H1 (cell line): ENCODE results near the gene GRAMD1B. TPM values are rescaled to one million over a fixed set of nuclear protein-coding genes. Genes with fewer than 3 reads are reported as not detected.

Source experiments
- CTCF ChIA-PET: fragments of 300-600 bp; sonication (Branson Sonifier 250); formaldehyde crosslinking; loops from one replicate; lab custom pipeline; 2021; ENCODE audit not compliant: partially characterized antibody; lab: Charles Lee
- POLR2A ChIA-PET: fragments of 300-600 bp; sonication (Branson Sonifier 250); formaldehyde crosslinking; loops from one replicate; lab custom pipeline; 2021; ENCODE audit warnings: inconsistent platforms; ENCODE audit not compliant: partially characterized antibody; lab: Charles Lee
- DNase-seq, 2 experiments: peaks; one replicate each; pipeline versions ENCODE4 v3.0.0 to v3.0.0-alpha.2; 2010 to 2022; ENCODE audit warnings: low spot score in 2 of 2, low read depth in 1 of 2, mixed read lengths in 1 of 2
- FAIRE-seq: peaks from 2 replicates; lab custom pipeline; 2011; peaks lifted over from hg19 to GRCh38; lab: Jason Lieb, UNC
- H2AFZ ChIP-seq: 2 replicates; pipeline ENCODE4 v1.8.1; 2012; ENCODE audit warnings: low read length, inconsistent platforms
- H2AK5ac ChIP-seq: 2 replicates; pipeline ENCODE4 v1.6.1; 2013; ENCODE audit warnings: low read depth, low read length
- H2BK120ac ChIP-seq: replicated peaks from 2 replicates; pipeline ENCODE3; 2013; ENCODE audit warnings: low read depth, low read length, inconsistent platforms
- H2BK12ac ChIP-seq: 2 replicates; pipeline ENCODE4 v1.6.1; 2013; ENCODE audit warnings: low read depth, low read length
- H2BK15ac ChIP-seq: 2 replicates; pipeline ENCODE4 v1.6.1; 2013; ENCODE audit warnings: low read length
- H2BK20ac ChIP-seq: 2 replicates; pipeline ENCODE4 v1.6.1; 2013; ENCODE audit warnings: low read length
- H2BK5ac ChIP-seq: 2 replicates; pipeline ENCODE4 v1.6.1; 2013; ENCODE audit warnings: low read depth, low read length
- H3K14ac ChIP-seq: 2 replicates; pipeline ENCODE4 v1.6.1; 2013; ENCODE audit warnings: inconsistent platforms; ENCODE audit not compliant: insufficient read length
- H3K18ac ChIP-seq: 2 replicates; pipeline ENCODE4 v1.6.1; 2013; ENCODE audit warnings: low read length; ENCODE audit errors: extremely low read depth
- H3K23ac ChIP-seq: 2 replicates; pipeline ENCODE4 v1.6.1; 2013; ENCODE audit warnings: inconsistent platforms; ENCODE audit not compliant: insufficient read length
- H3K23me2 ChIP-seq: 2 replicates; pipeline ENCODE4 v1.6.1; 2013; ENCODE audit warnings: low read depth, low read length
- H3K27ac ChIP-seq: 2 replicates; pipeline ENCODE4 v1.6.1; 2011; ENCODE audit warnings: low read depth, low read length, inconsistent platforms
- H3K27me3 ChIP-seq, 4 experiments: replicated peaks in 1 of 4; 1 replicate in 1 of 4; 2 replicates in 3 of 4; pipeline versions ENCODE4 v1.6.1 to v1.8.1; 2011 to 2013; ENCODE audit warnings: low read length in 3 of 4, mild to moderate bottlenecking in 3 of 4, inconsistent platforms in 2 of 4, mixed read lengths in 2 of 4, moderate library complexity in 1 of 4; ENCODE audit not compliant: control insufficient read depth in 3 of 4, insufficient read depth in 3 of 4; ENCODE audit errors: extremely low read depth in 1 of 4
- H3K36me3 ChIP-seq, 4 experiments: 2 replicates each; pipeline versions ENCODE4 v1.6.1 to v1.8.1; 2011 to 2013; ENCODE audit warnings: mild to moderate bottlenecking in 4 of 4, low read length in 3 of 4, moderate library complexity in 2 of 4, control low read depth in 1 of 4, inconsistent platforms in 1 of 4; ENCODE audit not compliant: insufficient read depth in 4 of 4, control insufficient read depth in 2 of 4
- H3K4ac ChIP-seq: replicated peaks from 2 replicates; pipeline ENCODE3; 2013; ENCODE audit warnings: low read length, low read depth, mixed read lengths, inconsistent platforms; ENCODE audit not compliant: insufficient read length
- H3K4me1 ChIP-seq, 4 experiments: replicated peaks in 1 of 4; 1 replicate in 1 of 4; 2 replicates in 3 of 4; pipeline versions ENCODE4 v1.6.1 to v1.8.1; 2011 to 2013; ENCODE audit warnings: low read length in 3 of 4, inconsistent platforms in 2 of 4, mixed read lengths in 1 of 4; ENCODE audit not compliant: insufficient read depth in 4 of 4, control insufficient read depth in 3 of 4
- H3K4me2 ChIP-seq, 2 experiments: 2 replicates each; pipeline versions ENCODE4 v1.6.1 to v1.8.1; 2011 to 2013; ENCODE audit warnings: low read depth in 2 of 2, low read length in 2 of 2, control low read depth in 1 of 2, inconsistent platforms in 1 of 2, mild to moderate bottlenecking in 1 of 2; ENCODE audit not compliant: insufficient read depth in 1 of 2
- H3K4me3 ChIP-seq, 4 experiments: fragments of 200-600, 300-600 bp in 1 of 4; sonication (generic), shearing (Covaris generic), sonication (Bioruptor Twin) in 1 of 4; 2 replicates each; pipeline versions ENCODE4 v1.5.1 to v1.8.1; 2011 to 2016; ENCODE audit warnings: low read length in 4 of 4, low read depth in 3 of 4, control low read depth in 2 of 4, inconsistent platforms in 2 of 4, mild to moderate bottlenecking in 2 of 4, mixed read lengths in 1 of 4, moderate library complexity in 1 of 4; ENCODE audit not compliant: insufficient read depth in 2 of 4; ENCODE audit errors: extremely low read depth in 1 of 4
- H3K56ac ChIP-seq: replicated peaks from 2 replicates; pipeline ENCODE3; 2013; ENCODE audit warnings: low read depth, mild to moderate bottlenecking, mixed read lengths, low read length, inconsistent platforms; ENCODE audit not compliant: insufficient read length
- H3K79me1 ChIP-seq: 2 replicates; pipeline ENCODE4 v1.6.1; 2013; ENCODE audit warnings: low read depth, low read length, control low read depth
- H3K79me2 ChIP-seq, 2 experiments: 2 replicates each; pipeline versions ENCODE4 v1.6.1 to v1.8.1; 2012 to 2013; ENCODE audit warnings: low read length in 2 of 2, mild to moderate bottlenecking in 2 of 2, inconsistent platforms in 1 of 2; ENCODE audit not compliant: insufficient read depth in 2 of 2, control insufficient read depth in 1 of 2
- H3K9ac ChIP-seq, 4 experiments: replicated peaks in 1 of 4; 1 replicate in 1 of 4; 2 replicates in 3 of 4; pipeline versions ENCODE4 v1.6.1 to v1.8.1; 2011 to 2013; ENCODE audit warnings: low read depth in 3 of 4, low read length in 3 of 4, control low read depth in 2 of 4, mild to moderate bottlenecking in 2 of 4, moderate library complexity in 2 of 4, inconsistent platforms in 1 of 4; ENCODE audit errors: extremely low read depth in 1 of 4
- H3K9me3 ChIP-seq, 2 experiments: 2 replicates each; pipeline versions ENCODE4 v1.6.1 to v1.8.1; 2012 to 2013; ENCODE audit warnings: mild to moderate bottlenecking in 2 of 2, moderate library complexity in 2 of 2, control low read depth in 1 of 2, inconsistent platforms in 1 of 2, low read depth in 1 of 2, low read length in 1 of 2, mixed read lengths in 1 of 2; ENCODE audit not compliant: insufficient read depth in 2 of 2
- H4K20me1 ChIP-seq, 2 experiments: replicated peaks in 1 of 2; 2 replicates each; pipeline versions ENCODE3 to v1.8.1; 2011 to 2013; ENCODE audit warnings: inconsistent platforms in 2 of 2, low read length in 2 of 2, mild to moderate bottlenecking in 1 of 2; ENCODE audit not compliant: insufficient read depth in 2 of 2, control insufficient read depth in 1 of 2
- H4K5ac ChIP-seq: 2 replicates; pipeline ENCODE4 v1.6.1; 2013; ENCODE audit warnings: low read length, low read depth, mixed read lengths, inconsistent platforms; ENCODE audit not compliant: insufficient read length
- H4K8ac ChIP-seq: 2 replicates; pipeline ENCODE4 v1.8.0; 2013; ENCODE audit warnings: mild to moderate bottlenecking, moderate library complexity, low read length, inconsistent platforms; ENCODE audit not compliant: insufficient read depth; ENCODE audit errors: extremely low read depth
- H4K91ac ChIP-seq: replicated peaks from 2 replicates; pipeline ENCODE3; 2013; ENCODE audit warnings: low read length, mixed read lengths, inconsistent platforms; ENCODE audit not compliant: insufficient read length
- CTCF ChIP-seq, 3 experiments: IDR thresholded peaks; 1 replicate in 2 of 3; 2 replicates in 1 of 3; pipeline versions ENCODE4 v1.5.1 to v1.6.1; 2011; ENCODE audit warnings: low read length in 3 of 3, mild to moderate bottlenecking in 3 of 3, inconsistent platforms in 2 of 3, low read depth in 1 of 3, moderate library complexity in 1 of 3; ENCODE audit not compliant: insufficient read depth in 1 of 3; ENCODE audit errors: control extremely low read depth in 1 of 3
- POLR2A ChIP-seq, 2 experiments: IDR thresholded peaks; 1 replicate in 1 of 2; 2 replicates in 1 of 2; pipeline ENCODE4 v1.6.1; 2011; ENCODE audit warnings: low read depth in 2 of 2, low read length in 2 of 2, mild to moderate bottlenecking in 2 of 2; ENCODE audit errors: control extremely low read depth in 1 of 2
- WGBS, 2 experiments: shearing (Covaris generic) in 1 of 2; methylation state at CpG; one replicate each; pipeline versions ENCODE4 v1.1.6 to v1.1.7; 2013 to 2015; ENCODE audit warnings: low lambda C conversion rate in 2 of 2, mixed read lengths in 2 of 2, inconsistent platforms in 1 of 2, low coverage in 1 of 2, missing lambda C conversion rate in 1 of 2; ENCODE audit not compliant: insufficient replicate concordance in 2 of 2, insufficient coverage in 1 of 2, insufficient read length in 1 of 2; ENCODE audit errors: extremely low coverage in 1 of 2, missing lambda C conversion rate in 1 of 2; 5-methylcytosine and 5-hydroxymethylcytosine counted together
- polyA plus RNA-seq, 7 experiments: library from polyadenylated mRNA; depleted of rRNA in 3 of 7; stranded (reverse) in 5 of 7; unstranded in 2 of 7; fragments of >200 nt in 5 of 7; fragments of 200-250 nt in 2 of 7; gene quantifications; 1 replicate in 5 of 7; 2 replicates in 1 of 7; 4 replicates in 1 of 7; pipeline versions ENCODE4 v1.2.1 to v1.2.3, GENCODE V29; 2011 to 2013; ENCODE audit warnings: missing spikeins in 2 of 7, mixed read lengths in 2 of 7
- total RNA-seq: library from RNA; stranded (reverse); fragmentation: NEBNext Ultra II Directional; extraction: Animal tissue kit (Norgen Biotek cat#: 25700); gene quantifications from 2 replicates; pipeline ENCODE4 v1.2.1, GENCODE V29; 2021

GRAMD1B gene
- total and polyA plus RNA-seq, 2 of the 8 experiments (the other 6 are each of a cell fraction or from before 2014, with no cell fraction given), result 10.1 to 21.2 TPM

- H3K18ac ChIP-seq, result no peak overlapping the region
- no peaks in the 10 kb centered on the region for H3K23me2 ChIP-seq
- no peaks in the 10 kb centered on the region for H3K79me1 ChIP-seq
- H2BK5ac ChIP-seq, result no peak overlapping the region
- no peak overlapping the region for H2BK120ac ChIP-seq
- POLR2A ChIA-PET, result no interaction called here
- H3K14ac ChIP-seq, result no peak overlapping the region
- no peak overlapping the region for H3K9ac ChIP-seq
- no peak overlapping the region for H3K23ac ChIP-seq
- WGBS, 2 experiments, result 84% methylated on average over 4 of the region's 4 CpGs; no CpG with 5 or more reads in 1 of the 2 experiments
- no peak overlapping the region for H2BK20ac ChIP-seq
- H3K27ac ChIP-seq, result no peak overlapping the region
- peaks cover 6 to 33% (median 27%) of the 10 kb centered on the region in 4 experiments; a peak in 7 of 8 replicates for H3K36me3 ChIP-seq
- H2BK12ac ChIP-seq, result no peak overlapping the region
- no peaks in the 10 kb centered on the region for H3K9me3 ChIP-seq
- H4K20me1 ChIP-seq, result peaks cover 0 to 2% of the 10 kb centered on the region in 2 experiments
- H3K4ac ChIP-seq, result no peak overlapping the region
- no peak for TF ChIP-seq POLR2A (IDR thresholded peaks at IDR 0.05; ENCODE audit: control extremely low read depth in 1 of 2, low read depth in 2 of 2, low read length in 2 of 2)
- TF ChIP-seq CTCF (IDR thresholded peaks at IDR 0.05; ENCODE audit: control extremely low read depth in 1 of 3, insufficient read depth in 1 of 3, low read depth in 1 of 3, low read length in 3 of 3), result peak in 1 of 3 experiments; percentile 4; a peak in 1 of 4 replicates
- no peaks in the 10 kb centered on the region for H3K4me1 ChIP-seq
- DNase-seq (no peak), FAIRE-seq (no peak)
- no peak overlapping the region for H4K5ac ChIP-seq
- H3K4me3 ChIP-seq, result no peak overlapping the region
- no peaks in the 10 kb centered on the region for H3K27me3 ChIP-seq
- no peak overlapping the region for H4K91ac ChIP-seq
- no peak overlapping the region for H2AFZ ChIP-seq
- no peak overlapping the region for H2AK5ac ChIP-seq
- H3K79me2 ChIP-seq, result no peaks in the 10 kb centered on the region
- no peak overlapping the region for H3K4me2 ChIP-seq
- H3K56ac ChIP-seq, result no peak overlapping the region
- H4K8ac ChIP-seq, result no peak overlapping the region
- CTCF ChIA-PET, result interaction anchor here (0.6 to 2.0 kb wide), 5 partner anchors 29 to 124 kb away, joined by 3 to 7 read pairs (median 5); no protein-coding TSS in a partner anchor
- no peak overlapping the region for H2BK15ac ChIP-seq
Measured at GRCh38 chr11:123611698-123612097, 181.6 kb downstream of the GRAMD1B start.
